H1 (cell line): ENCODE measurements around the gene GGT6. TPM values are rescaled to one million over a fixed set of nuclear protein-coding genes. Genes with fewer than 3 reads are reported as not detected.

Source experiments
- RXRA ChIP-seq: IDR thresholded peaks from 2 replicates; pipeline ENCODE4 v1.6.1; 2011; ENCODE audit warnings: low read depth, mild to moderate bottlenecking, low read length, moderate library complexity; ENCODE audit not compliant: insufficient read depth
- TCF12 ChIP-seq: IDR thresholded peaks from 2 replicates; pipeline ENCODE4 v1.6.1; 2011; ENCODE audit warnings: low read depth, mild to moderate bottlenecking, low read length
- polyA plus RNA-seq, 7 experiments: library from polyadenylated mRNA; depleted of rRNA in 3 of 7; stranded (reverse) in 5 of 7; unstranded in 2 of 7; fragments of >200 nt in 5 of 7; fragments of 200-250 nt in 2 of 7; gene quantifications; 1 replicate in 5 of 7; 2 replicates in 1 of 7; 4 replicates in 1 of 7; pipeline versions ENCODE4 v1.2.1 to v1.2.3, GENCODE V29; 2011 to 2013; ENCODE audit warnings: missing spikeins in 2 of 7, mixed read lengths in 2 of 7
- total RNA-seq: library from RNA; stranded (reverse); fragmentation: NEBNext Ultra II Directional; extraction: Animal tissue kit (Norgen Biotek cat#: 25700); gene quantifications from 2 replicates; pipeline ENCODE4 v1.2.1, GENCODE V29; 2021

The GGT6 gene
- total and polyA plus RNA-seq, 2 of the 8 experiments (the other 6 are each of a cell fraction or from before 2014, with no cell fraction given): 0.18 TPM; not detected in 1

GRCh38 chr17:4598776-4599504 lies 38.6 kb upstream of the GGT6 start (continued):
- TF ChIP-seq RXRA (no peak), TCF12 (no peak)
- TF ChIP-seq, all 59 proteins: peak for 0
